CD4-positive, alpha-beta T cell treated with Interleukin-17A for 1 hour (primary cell): ENCODE results near the gene ARHGEF28.

Experiments
- DNase-seq: peaks from one replicate; pipeline ENCODE4 v3.0.0-alpha.2; 2020

The ARHGEF28 gene

DNA sequence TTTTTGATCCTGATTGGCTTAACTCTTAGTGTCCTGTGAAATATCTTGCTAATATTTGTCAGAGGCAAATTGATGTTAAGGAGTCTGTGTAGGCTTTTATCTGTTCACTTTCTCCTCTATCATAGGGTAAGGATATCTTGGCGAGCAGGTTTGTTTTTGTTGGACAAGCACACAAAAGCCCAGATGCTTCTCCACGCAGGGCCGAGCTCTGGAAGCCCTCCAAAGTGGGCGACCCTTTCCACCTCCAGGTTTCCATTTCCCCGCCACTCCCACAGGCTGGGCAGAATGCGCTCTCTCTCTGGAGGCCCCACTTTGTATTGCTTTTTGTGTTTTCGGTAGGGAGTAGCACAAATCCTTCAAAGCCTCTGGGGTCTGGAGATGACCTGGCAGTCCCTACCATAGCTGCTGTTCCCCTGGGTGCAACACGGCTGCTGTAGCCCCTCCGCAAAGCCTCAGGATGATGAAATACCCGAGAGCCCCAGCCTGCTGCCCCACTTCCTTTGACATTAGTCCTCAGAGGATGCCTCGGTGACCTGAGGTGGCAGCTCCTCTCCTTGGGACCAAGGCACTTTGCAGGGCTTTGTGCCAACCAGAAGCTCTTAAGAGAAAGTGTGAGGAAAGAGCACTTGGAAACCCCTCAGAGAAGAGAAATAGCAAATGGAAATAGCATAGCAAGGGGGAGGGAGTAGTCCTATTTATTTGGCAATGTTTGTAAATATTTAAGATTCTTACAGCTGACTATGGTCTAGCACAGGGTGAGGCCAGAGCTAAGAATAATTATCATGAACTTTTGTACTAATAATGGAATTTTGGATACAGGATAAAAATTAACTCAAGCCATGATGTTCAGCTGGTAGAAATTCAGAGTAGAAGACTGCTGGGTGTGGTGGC lies 122.8 kb downstream of the ARHGEF28 start:
- DNase-seq, result no peak

DNA sequence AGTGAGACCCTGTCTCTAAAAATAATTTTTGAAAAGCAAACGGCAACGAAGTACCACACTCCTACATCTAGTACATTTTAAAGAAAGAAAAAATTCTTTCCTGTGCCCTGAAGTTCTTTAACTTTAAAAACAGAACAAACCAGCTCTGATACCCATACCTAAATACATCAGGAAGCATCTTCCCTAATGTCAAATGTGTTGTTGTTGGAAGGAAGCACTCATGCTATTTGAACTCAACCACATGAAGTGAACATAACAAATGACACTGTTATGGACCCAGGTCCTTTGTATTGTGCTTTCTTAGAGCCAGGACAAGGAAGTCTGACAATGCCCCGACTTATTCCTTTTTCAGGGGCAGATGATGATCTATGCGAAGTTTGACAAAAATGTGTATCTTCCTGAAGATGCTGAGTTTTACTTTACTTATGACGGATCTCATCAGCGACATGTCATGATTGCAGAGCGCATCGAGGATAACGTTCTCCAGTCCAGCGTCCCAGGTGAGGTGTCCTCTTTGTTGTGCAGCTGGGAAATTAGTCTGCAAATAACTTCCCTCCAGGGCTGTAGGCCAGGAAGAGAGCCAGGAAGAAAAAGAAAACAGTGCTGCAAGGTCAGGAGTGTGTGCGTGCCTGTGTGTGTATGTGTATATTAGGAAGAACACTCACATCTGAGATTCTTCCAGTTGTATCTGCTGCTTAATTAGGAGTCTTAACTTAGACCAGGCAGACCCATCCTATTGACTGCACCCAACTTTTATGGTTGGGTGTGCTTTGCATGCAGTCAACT lies 123.7 kb downstream of the ARHGEF28 start:
- DNase-seq, result no peak

DNA sequence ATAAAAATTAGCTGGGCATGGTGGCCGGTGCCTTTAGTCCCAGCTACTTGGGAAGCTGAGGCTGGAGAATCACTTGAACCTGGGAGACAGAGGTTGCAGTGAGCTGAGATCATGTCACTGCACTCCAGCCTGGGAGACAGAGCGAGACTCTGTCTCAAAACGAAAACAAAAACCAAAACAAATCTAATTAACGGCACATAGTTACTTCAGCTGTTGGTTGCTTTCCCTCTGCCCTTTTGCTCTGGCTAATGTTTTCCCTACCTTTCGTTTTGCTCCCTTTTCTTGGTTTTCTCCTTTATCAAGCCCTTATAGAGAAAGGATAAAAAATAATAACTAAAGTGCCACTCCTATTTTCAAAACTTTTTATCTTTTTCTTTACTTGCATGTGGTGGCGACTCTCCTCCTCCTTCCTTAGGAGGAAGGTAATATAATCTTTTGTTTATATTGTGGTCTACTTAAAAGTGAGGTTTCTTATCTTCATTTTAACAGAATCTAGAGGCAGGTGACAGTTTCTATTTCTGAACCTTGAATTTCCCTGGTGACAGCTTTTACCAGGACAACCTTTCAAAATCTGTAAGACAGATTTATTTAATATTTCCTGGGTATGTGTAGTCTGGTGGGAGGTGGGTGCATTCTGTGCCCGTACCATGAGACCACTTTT lies 125.4 kb downstream of the ARHGEF28 start:
- no peak for DNase-seq

DNA sequence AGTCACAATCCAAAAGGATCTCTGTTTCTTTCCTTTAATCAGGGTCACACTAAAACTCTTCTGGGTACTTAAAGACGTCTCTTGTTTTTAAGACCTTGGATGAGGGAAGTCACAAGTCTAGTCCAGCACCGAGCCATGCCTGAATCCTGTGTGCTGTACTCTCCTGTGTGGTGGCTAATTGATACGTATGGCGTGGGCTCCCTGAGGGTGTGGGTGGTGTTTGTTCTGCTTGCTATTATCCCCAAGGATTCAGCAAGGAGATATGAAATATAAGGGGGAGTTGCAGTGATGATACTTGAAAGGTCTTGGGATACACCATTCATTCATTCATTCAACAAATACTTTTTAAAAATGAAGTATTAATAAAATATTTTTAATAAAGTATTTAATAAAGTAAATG lies 128.3 kb downstream of the ARHGEF28 start:
- no peak for DNase-seq

DNA sequence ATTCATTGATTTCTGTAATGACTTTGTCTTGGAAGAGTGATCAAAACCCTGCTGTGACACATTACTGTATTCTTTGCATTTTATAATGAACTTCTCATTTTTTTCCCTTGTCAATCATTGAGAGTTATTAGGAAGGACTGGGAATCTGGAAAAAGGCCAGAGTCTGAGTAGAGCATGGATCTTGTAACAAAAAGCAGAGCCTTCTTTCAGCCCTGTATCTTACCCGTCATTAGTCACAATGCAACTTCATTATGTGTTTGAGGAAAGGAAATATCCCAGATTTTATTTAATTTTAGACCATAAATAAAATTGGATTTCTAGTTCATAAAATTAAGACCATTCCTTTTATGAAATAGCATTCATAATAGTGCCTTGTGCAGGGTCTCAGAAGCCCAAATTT lies 131.4 kb downstream of the ARHGEF28 start:
- no peak for DNase-seq

DNA sequence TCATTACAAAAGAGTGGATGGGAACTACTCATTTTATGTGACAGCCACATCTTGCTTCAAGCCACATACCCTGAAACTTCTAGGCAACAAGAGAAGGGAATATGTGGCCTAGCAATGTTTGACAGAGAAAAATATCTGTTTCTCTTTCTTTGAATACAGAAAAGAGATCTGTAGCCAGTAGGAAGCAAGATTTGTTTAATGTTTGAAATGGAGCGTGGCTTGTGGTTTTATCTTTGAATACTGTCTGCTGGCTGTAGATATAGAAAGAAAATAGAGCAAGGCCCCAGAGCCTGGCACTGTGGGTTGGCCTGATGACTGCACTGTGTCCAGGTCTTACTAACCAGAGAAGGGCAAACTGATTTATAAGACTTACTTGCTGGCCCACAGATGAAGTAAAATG lies 133.8 kb downstream of the ARHGEF28 start:
- no peak for DNase-seq

DNA sequence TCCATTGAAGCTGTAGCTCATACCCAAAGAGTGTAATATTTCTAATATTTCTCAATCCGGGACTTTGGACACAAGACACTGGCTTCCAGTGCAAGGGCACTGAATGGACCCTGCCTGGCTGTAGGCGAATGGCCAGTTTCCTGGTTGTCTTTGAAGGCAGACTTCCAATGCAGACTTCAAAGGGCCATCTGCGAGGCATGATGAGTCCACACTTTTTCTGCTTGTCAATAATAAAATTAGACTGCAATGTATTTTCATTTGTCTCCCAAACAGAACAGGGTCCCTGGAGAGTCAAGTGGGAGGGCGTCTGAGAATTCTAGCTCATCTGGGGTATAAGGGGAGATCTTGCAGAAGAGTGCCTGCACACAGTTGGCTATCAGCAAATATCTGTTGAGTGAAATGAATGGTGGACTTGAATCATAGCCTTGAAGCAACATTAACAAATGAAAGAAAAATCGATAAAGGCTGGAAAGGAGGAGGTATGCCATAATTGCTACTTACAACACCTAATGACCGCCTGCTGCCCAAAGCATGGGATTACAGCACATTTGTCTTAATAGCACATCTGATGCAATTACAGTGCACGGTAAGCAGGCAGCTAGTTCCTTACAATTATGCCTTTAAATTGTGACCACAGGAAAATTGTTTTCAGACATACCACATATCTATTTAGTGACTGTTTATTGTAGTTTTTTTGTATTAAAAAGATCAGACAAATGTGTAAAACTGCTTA lies 137.5 kb downstream of the ARHGEF28 start:
- no peak for DNase-seq

DNA sequence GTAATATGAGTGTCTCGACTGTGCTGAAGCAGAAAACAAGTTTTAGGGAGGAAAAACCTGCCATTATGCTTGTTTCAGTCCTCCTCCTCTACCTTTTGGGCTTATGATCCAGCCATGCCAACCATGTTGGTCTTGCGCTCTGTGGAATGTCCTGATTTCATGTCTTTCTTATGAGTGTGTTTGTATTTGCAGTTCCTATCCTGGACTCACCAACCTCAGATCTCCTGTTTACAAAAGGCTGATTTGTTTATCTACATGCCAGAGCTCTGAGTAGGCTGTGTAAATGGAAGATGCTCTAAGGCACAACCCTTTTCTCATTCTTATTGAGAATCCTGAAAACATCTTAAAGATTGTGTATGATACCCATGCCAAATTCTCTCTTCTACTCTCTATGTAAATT lies 138.6 kb downstream of the ARHGEF28 start:
- DNase-seq, result no peak

DNA sequence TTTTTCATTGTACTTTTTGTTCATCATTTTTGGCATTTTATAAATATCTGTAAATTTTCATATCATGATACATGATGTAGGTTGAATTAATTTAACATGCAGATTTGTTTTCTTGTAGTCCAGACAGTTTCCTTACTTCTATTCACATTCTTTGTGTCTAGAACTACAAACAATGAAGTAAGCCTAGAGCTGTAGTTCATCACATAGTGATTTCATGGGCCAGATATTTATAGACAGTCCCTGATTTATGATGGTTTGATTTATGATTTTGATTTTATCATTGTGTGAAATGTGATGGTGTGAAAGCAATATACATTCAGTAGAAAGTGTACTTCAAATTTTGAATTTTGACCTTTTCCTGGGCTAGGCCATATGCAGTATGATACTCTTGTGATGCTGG lies 139.0 kb downstream of the ARHGEF28 start:
- DNase-seq, result no peak

DNA sequence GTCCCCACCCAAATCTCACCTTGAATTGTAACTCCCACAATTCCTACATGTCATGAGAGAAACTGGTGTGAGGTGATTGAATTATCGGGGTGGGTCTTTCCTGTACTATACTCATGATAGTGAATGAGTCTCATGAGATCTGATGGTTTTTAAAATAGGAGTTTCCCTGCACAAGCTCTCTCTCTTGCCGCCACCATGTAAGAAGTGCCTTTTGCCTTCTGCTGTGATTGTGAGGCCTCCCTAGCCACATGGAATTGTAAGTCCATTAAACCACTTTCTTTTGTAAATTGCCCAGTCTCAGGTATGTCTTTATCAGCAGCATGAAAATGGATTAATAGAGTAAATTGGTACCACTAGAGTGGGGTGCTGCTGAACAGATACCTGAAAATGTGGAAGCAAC lies 140.9 kb downstream of the ARHGEF28 start:
- DNase-seq, result no peak

DNA sequence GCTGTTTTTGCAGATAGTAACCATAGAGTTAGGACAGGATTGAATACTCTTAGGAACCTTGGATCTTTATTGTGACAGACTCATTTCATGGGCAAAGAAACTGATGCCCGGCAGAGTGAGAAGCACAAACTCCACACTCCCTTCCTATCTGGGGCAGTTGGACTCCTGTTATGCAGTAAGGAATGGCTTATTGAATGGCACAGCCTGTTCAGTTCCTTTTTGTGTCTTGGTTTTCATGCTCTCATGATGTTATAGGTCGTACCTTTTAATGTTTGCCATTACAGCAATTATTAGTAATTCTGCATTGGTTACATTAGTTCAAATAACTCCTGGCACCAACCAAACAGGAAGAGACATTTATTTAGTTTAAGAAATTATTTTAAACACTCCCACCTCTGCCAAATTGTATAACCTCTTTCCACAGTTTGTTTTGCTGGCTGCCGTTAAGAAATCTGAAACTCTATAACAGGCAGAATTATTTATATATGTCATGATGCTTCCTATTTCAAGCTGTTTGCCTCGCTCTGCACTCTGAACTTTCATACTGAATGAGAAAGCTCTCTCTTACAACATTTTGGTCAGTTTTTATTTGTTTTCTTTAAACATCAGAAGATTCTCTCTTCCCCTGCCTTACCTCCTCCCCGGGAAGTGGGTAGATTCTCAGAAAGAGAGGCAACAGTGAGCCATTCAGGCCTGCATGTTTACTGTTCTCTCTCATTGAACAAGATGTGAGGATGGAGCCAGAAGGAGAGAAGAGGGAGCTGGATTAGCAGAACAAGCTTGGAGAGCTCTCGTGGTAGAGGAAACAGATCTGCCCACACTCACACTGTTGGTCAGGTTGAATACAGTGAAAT lies 144.4 kb downstream of the ARHGEF28 start:
- DNase-seq, result no peak

DNA sequence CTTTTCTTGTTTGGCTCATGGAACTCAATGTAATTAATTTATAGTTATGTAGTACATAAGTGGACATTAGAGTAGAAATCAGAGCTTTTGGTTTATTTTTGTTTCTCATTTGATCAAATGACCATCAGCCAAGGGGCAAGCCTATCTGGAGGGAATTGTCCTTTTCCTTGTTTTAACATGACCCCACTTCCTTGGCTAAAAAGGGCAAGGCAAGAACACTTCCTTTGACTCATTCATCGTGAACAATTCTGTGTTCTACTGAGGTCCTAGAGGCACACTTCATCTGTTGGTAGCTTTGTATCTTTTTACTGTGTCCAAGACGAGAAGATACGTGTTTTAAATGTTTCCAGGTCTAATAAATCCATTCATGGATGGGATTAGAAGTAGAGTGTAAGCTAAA lies 148.9 kb downstream of the ARHGEF28 start:
- DNase-seq, result no peak

DNA sequence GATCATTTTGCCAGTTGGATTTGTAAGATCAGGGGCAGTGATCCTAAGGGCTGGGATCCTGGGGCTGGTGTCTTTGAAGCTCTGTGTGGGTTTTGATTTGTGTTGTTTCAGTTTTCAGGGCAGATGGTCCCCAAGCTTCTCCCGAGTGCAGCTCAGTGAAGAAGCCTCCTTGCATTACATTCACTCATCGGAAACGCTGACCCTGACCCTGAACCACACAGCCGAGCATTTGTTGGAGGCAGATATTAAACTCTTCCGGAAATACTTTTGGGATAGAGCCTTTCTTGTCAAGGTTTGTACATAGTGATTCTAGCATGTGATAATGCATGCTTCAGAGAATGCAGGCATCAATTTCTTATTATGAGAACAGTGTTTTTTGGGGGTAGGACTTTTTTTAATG lies 150.4 kb downstream of the ARHGEF28 start:
- DNase-seq, result no peak

DNA sequence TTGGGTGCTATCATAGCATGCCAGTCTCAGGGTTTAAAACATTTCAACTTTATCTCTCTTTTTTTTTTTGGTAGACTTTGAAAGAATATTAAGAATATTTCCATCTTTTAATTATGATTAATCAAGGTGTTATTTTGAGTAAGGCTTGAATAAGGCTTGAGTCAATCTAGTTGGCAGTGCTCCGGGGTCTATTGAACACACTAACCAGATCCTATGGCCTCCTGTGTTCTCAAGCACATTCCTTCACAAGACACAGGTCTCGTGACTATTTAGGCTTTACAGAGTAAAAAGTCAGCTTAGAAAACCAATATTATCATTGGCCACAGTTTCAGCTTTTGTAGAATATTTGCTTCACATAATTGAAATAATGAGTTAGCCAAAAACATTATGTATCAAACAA lies 151.2 kb downstream of the ARHGEF28 start:
- DNase-seq, result no peak

DNA sequence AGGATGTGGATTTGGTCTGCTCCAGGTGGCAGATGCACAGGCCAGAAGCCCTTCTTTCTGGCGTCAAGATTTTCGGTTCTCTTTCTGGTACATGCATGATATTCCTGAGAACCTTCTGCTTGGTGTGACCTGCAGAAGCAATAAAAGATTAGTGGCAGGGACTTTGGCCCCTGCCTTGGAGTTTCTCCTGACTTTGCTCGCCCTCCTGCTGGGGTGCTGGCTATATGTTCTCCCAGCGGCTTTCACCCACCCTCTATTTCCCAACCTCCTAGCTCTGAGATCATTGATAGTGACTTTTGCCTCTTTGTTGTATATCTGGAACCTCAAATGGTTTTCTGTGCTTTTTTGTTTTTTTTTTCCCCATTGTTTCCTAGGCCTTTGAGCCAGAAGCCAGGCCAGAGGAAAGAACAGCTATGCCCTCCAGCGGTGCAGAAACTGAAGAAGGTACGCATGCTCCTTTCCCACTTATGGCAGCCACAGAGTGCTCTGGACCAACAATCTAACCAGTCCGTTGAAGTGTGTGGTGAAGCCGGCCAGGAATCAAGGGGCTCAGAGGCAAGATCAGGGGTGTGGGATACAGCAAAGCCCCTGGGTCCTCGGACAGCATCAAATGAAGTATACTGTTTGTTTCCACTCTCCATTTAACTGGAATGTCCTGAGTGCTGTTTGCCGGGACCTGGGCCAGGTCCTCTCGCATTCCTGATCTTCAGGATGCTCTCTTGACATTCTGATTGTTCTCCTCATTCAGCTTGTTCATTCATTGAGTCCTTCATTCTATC lies 154.5 kb downstream of the ARHGEF28 start:
- DNase-seq, result no peak

DNA sequence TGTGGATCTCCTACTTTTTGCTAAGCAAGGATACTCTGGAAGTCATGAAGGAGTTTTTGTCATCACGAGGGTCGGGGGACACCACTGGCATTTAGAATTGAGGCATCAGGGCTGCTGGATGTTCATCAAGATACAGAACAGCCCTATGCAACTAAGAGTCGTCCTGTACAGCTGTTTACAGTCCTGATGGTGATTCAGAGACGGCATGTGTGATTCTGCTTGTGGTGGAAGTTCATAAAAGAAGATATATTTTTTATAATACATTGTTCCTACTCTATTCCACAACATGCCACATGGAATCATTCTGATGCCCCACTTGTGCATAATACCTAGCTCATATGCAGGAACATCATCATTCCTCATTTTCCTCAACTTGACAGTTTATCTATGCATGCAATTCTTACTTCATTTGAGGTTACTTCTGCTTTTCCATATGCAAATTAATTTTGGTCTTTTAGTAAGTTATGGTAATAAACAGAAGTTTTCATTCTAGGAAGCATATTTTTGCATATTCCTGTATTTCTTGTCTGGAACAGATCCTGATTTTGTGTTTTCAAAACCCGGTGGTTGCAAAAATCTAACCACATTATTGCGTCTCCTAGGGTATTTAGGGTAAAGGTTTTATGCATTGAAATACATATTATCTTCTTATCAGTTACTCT lies 155.2 kb downstream of the ARHGEF28 start:
- DNase-seq, result no peak

DNA sequence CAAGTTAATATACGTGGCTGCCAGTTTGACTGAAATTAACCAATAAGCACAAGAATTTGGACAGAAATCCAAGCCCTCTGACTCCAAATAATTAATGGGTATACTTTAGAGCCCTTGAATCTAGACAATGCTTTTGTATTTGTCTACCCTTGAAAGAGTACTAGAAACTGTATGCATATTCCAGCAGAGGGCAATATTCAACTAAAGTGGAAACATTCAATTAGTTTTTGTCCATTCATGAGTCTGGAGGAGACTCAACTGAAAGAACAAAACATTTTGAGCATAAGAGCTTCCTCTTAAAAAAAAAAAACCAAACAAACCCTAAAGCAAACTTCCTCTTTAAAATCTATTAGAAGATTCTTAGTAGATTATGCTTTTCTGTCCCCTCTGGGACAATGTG lies 157.8 kb downstream of the ARHGEF28 start:
- no peak for DNase-seq

DNA sequence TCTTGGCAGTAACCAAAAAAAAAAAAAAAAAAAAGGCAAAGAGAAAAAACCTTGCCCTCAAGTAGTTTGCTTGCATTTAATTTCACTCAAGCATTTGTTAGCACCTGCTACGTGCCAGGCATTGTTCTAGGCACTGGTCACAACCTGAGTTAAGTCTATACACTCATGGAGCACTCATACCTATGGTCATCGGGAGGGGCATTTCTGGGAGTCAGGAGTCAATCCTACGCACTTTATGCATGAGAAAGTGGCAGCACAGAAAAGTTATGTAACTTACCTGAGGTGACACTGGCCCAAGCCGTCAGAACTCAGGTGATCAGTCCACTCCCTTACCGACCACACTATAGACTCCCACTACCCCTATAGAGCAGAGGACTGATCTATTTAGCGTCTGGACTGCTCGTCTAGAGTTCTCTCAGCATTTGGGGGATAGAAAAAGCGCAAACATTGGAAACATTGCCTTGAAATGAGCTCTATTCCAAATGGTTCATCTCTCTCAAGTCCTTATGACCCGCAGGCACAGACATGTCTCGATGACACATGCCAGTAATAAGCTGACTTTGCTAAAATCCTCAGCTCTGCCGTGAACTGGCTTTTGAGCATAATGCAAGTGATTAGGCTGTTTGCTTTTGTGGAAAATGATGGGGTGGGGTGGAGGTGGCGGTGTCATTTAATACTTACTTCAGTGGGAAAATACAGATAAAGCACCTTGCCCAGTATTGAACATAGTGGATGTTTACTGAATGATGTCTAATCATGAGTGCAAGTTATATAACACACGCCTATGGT lies 160.2 kb downstream of the ARHGEF28 start:
- DNase-seq, result no peak

DNA sequence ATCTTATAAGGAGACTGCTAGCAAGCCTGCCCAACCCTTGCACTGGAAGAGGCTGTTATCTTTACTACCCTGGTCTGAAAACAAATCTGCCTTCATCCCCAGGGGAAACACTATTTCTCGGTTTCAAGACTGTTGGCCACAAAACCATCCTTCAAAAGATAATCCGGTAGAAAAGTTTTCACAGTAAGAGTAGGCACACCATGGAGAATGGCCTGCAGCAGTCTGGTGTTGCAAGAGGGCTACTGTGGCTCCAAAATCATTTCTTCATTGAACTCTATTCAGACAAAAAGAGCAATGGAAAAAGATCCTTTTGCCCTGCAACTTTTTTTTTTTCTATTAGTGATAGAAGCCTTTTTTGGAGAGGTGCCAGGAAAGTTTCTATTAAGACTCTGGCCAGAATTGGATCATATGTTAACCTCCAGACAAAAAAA lies 163.9 kb downstream of the ARHGEF28 start:
- no peak for DNase-seq

DNA sequence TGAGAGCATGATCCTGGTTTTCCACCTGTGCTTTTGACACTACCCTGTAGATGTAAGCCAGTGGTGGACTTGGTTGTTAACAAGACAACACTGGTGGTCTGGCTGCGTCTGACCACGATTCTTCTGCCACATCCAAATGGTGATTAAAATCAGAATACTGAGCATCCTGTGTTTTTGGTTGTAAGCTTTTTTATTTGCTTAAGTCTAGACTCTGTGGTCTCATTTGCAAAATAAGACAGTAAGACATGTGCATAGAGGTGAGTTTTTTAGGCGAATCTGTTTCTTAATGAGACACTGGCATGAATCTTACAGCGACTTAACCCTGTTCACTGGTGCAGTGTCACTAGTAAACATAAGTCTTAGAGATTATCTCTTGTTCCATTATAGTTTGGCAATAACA lies 165.4 kb downstream of the ARHGEF28 start:
- no peak for DNase-seq
